Mesenchymal stem cell (in vitro differentiated cells and primary cell): ENCODE measurements around the gene CACNA2D2.

Experiments used
- DNase-seq: peaks from one replicate; pipeline ENCODE4 v3.0.0-alpha.2; 2013
- H2AFZ ChIP-seq: one replicate; pipeline ENCODE4 v1.6.1; 2013; ENCODE audit warnings: low read depth, mild to moderate bottlenecking, control low read depth, inconsistent platforms, low read length, moderate library complexity
- H2AK5ac ChIP-seq: 2 replicates; pipeline ENCODE4 v1.6.1; 2013; ENCODE audit warnings: low read length, moderate library complexity, mild to moderate bottlenecking, inconsistent platforms; ENCODE audit not compliant: severe bottlenecking
- H2BK120ac ChIP-seq: one replicate; pipeline ENCODE4 v1.6.1; 2013; ENCODE audit warnings: low read depth, mild to moderate bottlenecking, inconsistent platforms, low read length, moderate library complexity
- H2BK12ac ChIP-seq, 2 experiments: one replicate each; pipeline ENCODE4 v1.6.1; 2013; ENCODE audit warnings: inconsistent platforms in 2 of 2, low read length in 2 of 2, mild to moderate bottlenecking in 2 of 2, moderate library complexity in 2 of 2, control low read depth in 1 of 2
- H2BK15ac ChIP-seq: one replicate; pipeline ENCODE4 v1.6.1; 2013; ENCODE audit warnings: mild to moderate bottlenecking, low read depth, inconsistent platforms; ENCODE audit not compliant: poor library complexity, severe bottlenecking
- H2BK5ac ChIP-seq: 2 replicates; pipeline ENCODE4 v1.6.1; 2013; ENCODE audit warnings: low read depth, mild to moderate bottlenecking, low read length, control low read depth, inconsistent platforms; ENCODE audit not compliant: poor library complexity, severe bottlenecking
- H3K14ac ChIP-seq, 2 experiments: one replicate each; pipeline ENCODE4 v1.6.1; 2013; ENCODE audit warnings: inconsistent platforms in 2 of 2, low read length in 2 of 2, control low read depth in 1 of 2, mild to moderate bottlenecking in 1 of 2, moderate library complexity in 1 of 2
- H3K18ac ChIP-seq, 2 experiments: one replicate each; pipeline ENCODE4 v1.6.1; 2013; ENCODE audit warnings: inconsistent platforms in 2 of 2, low read length in 2 of 2, control low read depth in 1 of 2, low read depth in 1 of 2, mild to moderate bottlenecking in 1 of 2
- H3K23ac ChIP-seq, 2 experiments: one replicate each; pipeline ENCODE4 v1.6.1; 2013; ENCODE audit warnings: inconsistent platforms in 2 of 2, low read length in 2 of 2, mild to moderate bottlenecking in 2 of 2, moderate library complexity in 2 of 2, control low read depth in 1 of 2
- H3K27ac ChIP-seq: 2 replicates; pipeline ENCODE4 v1.5.1; 2013; ENCODE audit warnings: mild to moderate bottlenecking, moderate library complexity, low read length, control low read depth, inconsistent platforms; ENCODE audit not compliant: poor library complexity, severe bottlenecking
- H3K27me3 ChIP-seq, 2 experiments: 2 replicates each; pipeline versions ENCODE4 v1.6.1 to v1.7.0; 2013; ENCODE audit warnings: low read length in 2 of 2, mild to moderate bottlenecking in 2 of 2, moderate library complexity in 2 of 2, control low read depth in 1 of 2, inconsistent platforms in 1 of 2; ENCODE audit not compliant: control insufficient read depth in 1 of 2, insufficient read depth in 1 of 2
- H3K36me3 ChIP-seq, 2 experiments: 2 replicates each; pipeline versions ENCODE4 v1.6.1 to v1.7.0; 2013; ENCODE audit warnings: low read length in 2 of 2, control low read depth in 1 of 2, inconsistent platforms in 1 of 2, low read depth in 1 of 2, mild to moderate bottlenecking in 1 of 2; ENCODE audit not compliant: insufficient read depth in 2 of 2, control insufficient read depth in 1 of 2
- H3K4ac ChIP-seq, 2 experiments: one replicate each; pipeline ENCODE4 v1.6.1; 2013; ENCODE audit warnings: inconsistent platforms in 2 of 2, low read length in 2 of 2, mild to moderate bottlenecking in 2 of 2, moderate library complexity in 2 of 2, control low read depth in 1 of 2, low read depth in 1 of 2
- H3K4me1 ChIP-seq: 2 replicates; pipeline ENCODE4 v1.6.1; 2013; ENCODE audit warnings: low read depth, low read length, control low read depth; ENCODE audit not compliant: control insufficient read depth, insufficient read depth
- H3K4me2 ChIP-seq: 2 replicates; pipeline ENCODE4 v1.6.1; 2013; ENCODE audit warnings: low read length, mild to moderate bottlenecking, inconsistent platforms; ENCODE audit not compliant: poor library complexity, severe bottlenecking
- H3K4me3 ChIP-seq, 2 experiments: 2 replicates each; pipeline versions ENCODE4 v1.5.1 to v1.7.0; 2013; ENCODE audit warnings: low read length in 2 of 2, mild to moderate bottlenecking in 2 of 2, control low read depth in 1 of 2, low read depth in 1 of 2; ENCODE audit not compliant: insufficient read depth in 1 of 2
- H3K79me1 ChIP-seq: replicated peaks from 2 replicates; pipeline ENCODE4 v1.6.1; 2013; ENCODE audit warnings: mild to moderate bottlenecking, control low read depth, low read length, inconsistent platforms; ENCODE audit not compliant: poor library complexity, severe bottlenecking
- H3K9ac ChIP-seq: 2 replicates; pipeline ENCODE4 v1.7.0; 2013; ENCODE audit warnings: mild to moderate bottlenecking, low read length, moderate library complexity
- H3K9me3 ChIP-seq: 2 replicates; pipeline ENCODE4 v1.7.0; 2013; ENCODE audit warnings: mild to moderate bottlenecking, low read length; ENCODE audit not compliant: control insufficient read depth
- H4K8ac ChIP-seq: one replicate; pipeline ENCODE4 v1.6.1; 2013; ENCODE audit warnings: inconsistent platforms, mild to moderate bottlenecking, low read length, moderate library complexity
- H4K91ac ChIP-seq: one replicate; pipeline ENCODE4 v1.6.1; 2013; ENCODE audit warnings: mild to moderate bottlenecking, low read length, inconsistent platforms
- WGBS: methylation state at CpG from one replicate; pipeline ENCODE4 v1.1.7; 2013; ENCODE audit warnings: mixed read lengths; 5-methylcytosine and 5-hydroxymethylcytosine counted together

Gene CACNA2D2

GRCh38 chr3:50342813-50343633, 160.4 kb downstream of the CACNA2D2 start:
- Histone ChIP-seq H2BK5ac (no peak overlapping the region), H3K14ac (no peak overlapping the region), H2BK12ac (no peak overlapping the region), H3K9me3 (no peaks in the 10 kb centered on the region), H4K8ac (no peak overlapping the region), H3K36me3 (peaks cover 7 to 8% of the 10 kb centered on the region in 2 experiments), H3K27ac (no peak overlapping the region), H3K23ac (no peak overlapping the region), H3K4ac (no peak overlapping the region), H2BK15ac (no peak overlapping the region), H2AK5ac (no peak overlapping the region), H3K4me1 (peaks cover 27% of the 10 kb centered on the region), H3K9ac (no peak overlapping the region), H2BK120ac (no peak overlapping the region), H3K4me2 (no peak overlapping the region), H4K91ac (no peak overlapping the region), H2AFZ (no peak overlapping the region), H3K79me1 (peaks cover 7% of the 10 kb centered on the region), H3K27me3 (no peaks in the 10 kb centered on the region), H3K4me3 (no peak overlapping the region), H3K18ac (no peak overlapping the region)
- 68% methylated on average over 13 of the region's 13 CpGs for WGBS
- DNase-seq: no peak

- no peak overlapping the region for H2BK12ac ChIP-seq
- no peak overlapping the region for H3K14ac ChIP-seq
- H3K79me1 ChIP-seq: peaks cover 6% of the 10 kb centered on the region
- WGBS: 94% methylated on average over 13 of the region's 13 CpGs
- H4K91ac ChIP-seq: no peak overlapping the region
- no peak overlapping the region for H2AFZ ChIP-seq
- H2BK120ac ChIP-seq: no peak overlapping the region
- no peak overlapping the region for H3K9ac ChIP-seq
- no peak overlapping the region for H3K4me3 ChIP-seq
- H2BK5ac ChIP-seq: no peak overlapping the region
- no peak overlapping the region for H2BK15ac ChIP-seq
- H3K36me3 ChIP-seq: no peaks in the 10 kb centered on the region
- no peak overlapping the region for H3K4me2 ChIP-seq
- H3K18ac ChIP-seq: no peak overlapping the region
- no peak overlapping the region for H3K23ac ChIP-seq
- H3K27me3 ChIP-seq: no peaks in the 10 kb centered on the region
- H3K9me3 ChIP-seq: no peaks in the 10 kb centered on the region
- no peak overlapping the region for H3K27ac ChIP-seq
- no peak overlapping the region for H3K4ac ChIP-seq
- DNase-seq: no peak
- no peak overlapping the region for H2AK5ac ChIP-seq
- H3K4me1 ChIP-seq: peaks cover 29% of the 10 kb centered on the region
- H4K8ac ChIP-seq: no peak overlapping the region
Observed at GRCh38 chr3:50341996-50342650, 161.3 kb downstream of the CACNA2D2 start.

- WGBS: 99% methylated on average over 9 of the region's 9 CpGs
- Histone ChIP-seq H3K4me2 (no peak overlapping the region), H3K4ac (no peak overlapping the region), H3K18ac (no peak overlapping the region), H3K9ac (peak overlapping the region; percentile 97), H2BK15ac (no peak overlapping the region), H4K8ac (no peak overlapping the region), H2BK12ac (no peak overlapping the region), H2AFZ (no peak overlapping the region), H2BK5ac (no peak overlapping the region), H3K36me3 (no peaks in the 10 kb centered on the region), H2AK5ac (no peak overlapping the region), H3K4me3 (peak overlapping the region in 1 of 2 experiments; percentile 93), H3K4me1 (peaks cover 29% of the 10 kb centered on the region), H3K9me3 (no peaks in the 10 kb centered on the region), H3K23ac (no peak overlapping the region), H2BK120ac (no peak overlapping the region), H3K79me1 (peaks cover 6% of the 10 kb centered on the region), H3K27me3 (no peaks in the 10 kb centered on the region), H3K14ac (no peak overlapping the region), H3K27ac (no peak overlapping the region), H4K91ac (no peak overlapping the region)
- DNase-seq: no peak
Observed at GRCh38 chr3:50341537-50341936, 161.9 kb downstream of the CACNA2D2 start.
